ENCODE measurements around the gene CDH2. TPM values are rescaled to one million over a fixed set of nuclear protein-coding genes. Genes with fewer than 3 reads are reported as not detected.
A peak's percentile ranks its signal among the peaks of the same experiment; 100 is the strongest.

Gene CDH2
- polyA plus RNA-seq (2013, experiment 1 of 2; ENCODE audit: insufficient read length), result 278 TPM
- 280 TPM for polyA plus RNA-seq (2013, experiment 2 of 2; ENCODE audit: insufficient read length)

GRCh38 chr18:28176948-28177827 lies at the start of gene CDH2:
CDH2 (minus strand) TSS chr18:28177130; CDS start chr18:28177022, 108 bp downstream.
- DNase-seq, result peak; percentile 95

- DNase-seq, result no peak
These were observed 35.1 kb upstream of the CDH2 start for GRCh38 chr18:28212060-28212459.

GRCh38 chr18:28208712-28209265 lies 31.9 kb upstream of the CDH2 start:
- no peak for DNase-seq

- DNase-seq, result no peak
These were observed 31.3 kb upstream of the CDH2 start for GRCh38 chr18:28208268-28208667.

GRCh38 chr18:28204154-28204553 lies 27.2 kb upstream of the CDH2 start:
- DNase-seq, result peak; percentile 91

GRCh38 chr18:28201056-28201455 lies 24.1 kb upstream of the CDH2 start:
- DNase-seq, result no peak

GRCh38 chr18:28198620-28199019 lies 21.7 kb upstream of the CDH2 start:
- DNase-seq, result no peak

- DNase-seq, result no peak
These were observed 16.3 kb upstream of the CDH2 start for GRCh38 chr18:28193177-28193778.

- DNase-seq, result peak; percentile 68
These were observed 12.7 kb upstream of the CDH2 start for GRCh38 chr18:28189400-28190239.

- DNase-seq, result no peak
These were observed 8.2 kb upstream of the CDH2 start for GRCh38 chr18:28185121-28185520.

GRCh38 chr18:28183418-28184078 lies 6.6 kb upstream of the CDH2 start:
- peak; percentile 80 for DNase-seq

GRCh38 chr18:28181616-28182015 lies 4.7 kb upstream of the CDH2 start:
- no peak for DNase-seq

- DNase-seq, result peak; percentile 68
These were observed 1.8 kb upstream of the CDH2 start for GRCh38 chr18:28178720-28179119.

GRCh38 chr18:28177828-28178635 lies 1.1 kb upstream of the CDH2 start:
- peak; percentile 77 for DNase-seq

- DNase-seq, result no peak
These were observed 307 bp downstream of the CDH2 start for GRCh38 chr18:28176698-28176947.

- peak; percentile 29 for DNase-seq
These were observed 816 bp downstream of the CDH2 start for GRCh38 chr18:28175930-28176697.

- peak; percentile 67 for DNase-seq
These were observed 1.6 kb downstream of the CDH2 start for GRCh38 chr18:28175150-28175929.

- no peak for DNase-seq
These were observed 2.6 kb downstream of the CDH2 start for GRCh38 chr18:28174181-28174905.

GRCh38 chr18:28171837-28172236 lies 5.1 kb downstream of the CDH2 start:
- no peak for DNase-seq

Data from fibroblast of skin of back (primary cell).